GM12864 (cell line): ENCODE data around the gene AGRN.

Experiments used
- DNase-seq: peaks from one replicate; pipeline ENCODE4 v3.0.0-alpha.2; 2011; ENCODE audit warnings: low read depth
- H3K4me3 ChIP-seq: 2 replicates; pipeline ENCODE4 v1.5.1; 2011; ENCODE audit warnings: mild to moderate bottlenecking, low read depth, low read length, control low read depth
- CTCF ChIP-seq: IDR thresholded peaks from 2 replicates; pipeline ENCODE4 v1.5.1; 2011; ENCODE audit warnings: low read depth, mild to moderate bottlenecking, moderate library complexity, low read length, control low read depth, inconsistent platforms; ENCODE audit errors: missing control alignments

The AGRN gene

GRCh38 chr1:1084372-1085170 lies 64.7 kb downstream of the AGRN start:
- no peak overlapping the region for H3K4me3 ChIP-seq
- no peak for DNase-seq
- TF ChIP-seq CTCF, result no peak

- no peak for TF ChIP-seq CTCF
- no peak for DNase-seq
Observed at GRCh38 chr1:1085171-1085841, 65.4 kb downstream of the AGRN start.

GRCh38 chr1:1085911-1086841 lies 66.3 kb downstream of the AGRN start:
- no peak for TF ChIP-seq CTCF
- H3K4me3 ChIP-seq, result no peak overlapping the region
- no peak for DNase-seq

More at GRCh38 chr1:1085171-1085841, 65.4 kb downstream of the AGRN start:
- H3K4me3 ChIP-seq, result no peak overlapping the region

- no peak overlapping the region for H3K4me3 ChIP-seq
- DNase-seq, result no peak
Observed at GRCh38 chr1:1086911-1087341, 67.0 kb downstream of the AGRN start.

GRCh38 chr1:1087351-1088028 lies 67.6 kb downstream of the AGRN start:
- H3K4me3 ChIP-seq, result no peak overlapping the region
- TF ChIP-seq CTCF, result no peak
- DNase-seq, result no peak

More at GRCh38 chr1:1086911-1087341, 67.0 kb downstream of the AGRN start:
- TF ChIP-seq CTCF, result no peak
